Left hindlimb (tissue), 1 donor: ENCODE results near the gene CLEC16A.

ENCODE experiments used
- DNase-seq: peaks from one replicate; pipeline ENCODE4 v3.0.0-alpha.2; 2018

CLEC16A gene

GRCh38 chr16:11145173-11145818, 200.9 kb downstream of the CLEC16A start:
- DNase-seq, result no peak

- DNase-seq, result no peak
Observed at GRCh38 chr16:11145819-11146211, 201.5 kb downstream of the CLEC16A start.

- DNase-seq, result no peak
Observed at GRCh38 chr16:11147033-11147753, 202.8 kb downstream of the CLEC16A start.

- DNase-seq, result no peak
Observed at GRCh38 chr16:11147754-11148444, 203.5 kb downstream of the CLEC16A start.

- DNase-seq, result no peak
Observed at GRCh38 chr16:11149011-11149616, 204.8 kb downstream of the CLEC16A start.

- DNase-seq, result no peak
Observed at GRCh38 chr16:11150190-11150589, 205.8 kb downstream of the CLEC16A start.

- no peak for DNase-seq
Observed at GRCh38 chr16:11151156-11151884, 207.0 kb downstream of the CLEC16A start.

- DNase-seq, result no peak
Observed at GRCh38 chr16:11151885-11152629, 207.7 kb downstream of the CLEC16A start.

GRCh38 chr16:11152677-11153331, 208.4 kb downstream of the CLEC16A start:
- no peak for DNase-seq

GRCh38 chr16:11155284-11155806, 211.0 kb downstream of the CLEC16A start:
- DNase-seq, result no peak

- no peak for DNase-seq
Observed at GRCh38 chr16:11156401-11156800, 212.0 kb downstream of the CLEC16A start.

- DNase-seq, result no peak
Observed at GRCh38 chr16:11157143-11157542, 212.8 kb downstream of the CLEC16A start.

GRCh38 chr16:11158018-11158417, 213.7 kb downstream of the CLEC16A start:
- no peak for DNase-seq

GRCh38 chr16:11159282-11159681, 214.9 kb downstream of the CLEC16A start:
- no peak for DNase-seq

GRCh38 chr16:11160676-11161115, 216.3 kb downstream of the CLEC16A start:
- DNase-seq, result no peak

GRCh38 chr16:11161439-11161838, 217.1 kb downstream of the CLEC16A start:
- no peak for DNase-seq

- DNase-seq, result no peak
Observed at GRCh38 chr16:11161974-11162373, 217.6 kb downstream of the CLEC16A start.

- DNase-seq, result no peak
Observed at GRCh38 chr16:11162586-11163268, 218.4 kb downstream of the CLEC16A start.

- DNase-seq, result no peak
Observed at GRCh38 chr16:11163761-11164261, 219.4 kb downstream of the CLEC16A start.
